GM12875 (cell line): ENCODE measurements around the gene FRS2.

ENCODE experiments used
- H3K4me3 ChIP-seq: one replicate; pipeline ENCODE4 v1.5.1; 2011; ENCODE audit warnings: low read depth, low read length, control low read depth
- CTCF ChIP-seq: IDR thresholded peaks from 2 replicates; pipeline ENCODE4 v1.5.1; 2011; ENCODE audit warnings: low read depth, mild to moderate bottlenecking, control low read depth, inconsistent platforms, low read length, moderate library complexity, borderline replicate concordance; ENCODE audit not compliant: insufficient read depth

FRS2 gene

GRCh38 chr12:69474456-69474855 is 4.3 kb downstream of the FRS2 start:
- no peak for TF ChIP-seq CTCF
- no peak overlapping the region for H3K4me3 ChIP-seq

GRCh38 chr12:69475237-69475975 is 5.2 kb downstream of the FRS2 start:
- TF ChIP-seq CTCF: no peak
- H3K4me3 ChIP-seq: no peak overlapping the region

GRCh38 chr12:69476276-69477017 is 6.3 kb downstream of the FRS2 start:
- H3K4me3 ChIP-seq: no peak overlapping the region
- TF ChIP-seq CTCF: no peak

- TF ChIP-seq CTCF: no peak
- H3K4me3 ChIP-seq: no peak overlapping the region
These were observed 9.5 kb downstream of the FRS2 start for GRCh38 chr12:69479675-69480074.

- no peak overlapping the region for H3K4me3 ChIP-seq
- no peak for TF ChIP-seq CTCF
These were observed 10.5 kb downstream of the FRS2 start for GRCh38 chr12:69480698-69481097.

- TF ChIP-seq CTCF: no peak
- H3K4me3 ChIP-seq: no peak overlapping the region
These were observed 10.9 kb downstream of the FRS2 start for GRCh38 chr12:69481133-69481532.

- H3K4me3 ChIP-seq: no peak overlapping the region
- no peak for TF ChIP-seq CTCF
These were observed 13.5 kb downstream of the FRS2 start for GRCh38 chr12:69483700-69484099.
